Measurements from ENCODE around the gene PIP4K2A. TPM values are rescaled to one million over a fixed set of nuclear protein-coding genes. Genes with fewer than 3 reads are reported as not detected.

The PIP4K2A gene
- total and polyA plus RNA-seq, 9 donors, result 4.3 to 85.6 (median 18.4) TPM

- H3K4me3 ChIP-seq, result no peak overlapping the region
- WGBS, 3 donors, result 93 to 97% (median 93%) methylated on average over 1 of the region's 1 CpG
- H3K4me1 ChIP-seq (ENCODE audit: insufficient read depth), result no peaks in the 10 kb centered on the region
- H3K9me3 ChIP-seq, result no peaks in the 10 kb centered on the region
- no peak for DNase-seq
- no peak overlapping the region for H3K27ac ChIP-seq
- no peaks in the 10 kb centered on the region for H3K27me3 ChIP-seq
- intact Hi-C loops (cut with DNase I), result no loop called here
- TF ChIP-seq POLR2A (IDR thresholded peaks at IDR 0.05) (no peak), CTCF (IDR thresholded peaks at IDR 0.05) (no peak), EP300 (IDR thresholded peaks at IDR 0.05) (no peak)
- H3K36me3 ChIP-seq, result no peaks in the 10 kb centered on the region
Measured at GRCh38 chr10:22708772-22709171, 5.6 kb downstream of the PIP4K2A start.

- no peaks in the 10 kb centered on the region for H3K27me3 ChIP-seq
- intact Hi-C loops (cut with DNase I), result no loop called here
- no peak overlapping the region for H3K4me3 ChIP-seq
- H3K27ac ChIP-seq, result no peak overlapping the region
- H3K4me1 ChIP-seq (ENCODE audit: insufficient read depth), result peaks cover 2% of the 10 kb centered on the region
- no peak for TF ChIP-seq EP300 (IDR thresholded peaks at IDR 0.05)
- no peak for TF ChIP-seq CTCF (IDR thresholded peaks at IDR 0.05)
- TF ChIP-seq POLR2A (IDR thresholded peaks at IDR 0.05), result no peak
- WGBS, 3 donors, result 94 to 96% (median 95%) methylated on average over 5 of the region's 5 CpGs
- no peak for DNase-seq
- H3K36me3 ChIP-seq, result no peaks in the 10 kb centered on the region
- no peaks in the 10 kb centered on the region for H3K9me3 ChIP-seq
Measured at GRCh38 chr10:22705527-22705926, 8.9 kb downstream of the PIP4K2A start.

DNA sequence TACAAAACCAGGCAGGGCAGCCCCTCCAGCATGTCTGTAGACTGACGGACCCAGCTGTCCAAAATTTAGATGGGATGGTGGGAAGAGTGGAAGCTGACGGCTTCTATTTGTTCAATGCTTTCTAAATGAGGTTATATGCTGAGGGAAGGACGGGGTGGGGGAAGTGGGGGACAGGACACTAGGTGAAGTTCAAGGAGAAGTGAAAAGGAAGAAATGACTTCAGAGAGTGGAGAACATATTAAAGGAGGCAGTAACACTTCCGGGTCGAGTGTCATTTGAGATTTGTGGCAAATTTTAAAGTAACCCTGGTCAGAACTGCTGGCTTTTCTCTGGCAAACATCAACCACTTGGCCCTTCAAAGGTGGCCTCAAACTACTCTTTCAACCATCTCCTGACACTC is 9.4 kb downstream of the PIP4K2A start:
- intact Hi-C loops (cut with DNase I), result no loop called here
- DNase-seq, result no peak
- Histone ChIP-seq H3K9me3 (no peaks in the 10 kb centered on the region), H3K27me3 (no peaks in the 10 kb centered on the region), H3K27ac (no peak overlapping the region), H3K4me3 (no peak overlapping the region), H3K4me1 (ENCODE audit: insufficient read depth) (peaks cover 2% of the 10 kb centered on the region), H3K36me3 (no peaks in the 10 kb centered on the region)
- TF ChIP-seq CTCF (IDR thresholded peaks at IDR 0.05) (no peak), POLR2A (IDR thresholded peaks at IDR 0.05) (no peak), EP300 (IDR thresholded peaks at IDR 0.05) (no peak)
- 88 to 92% (median 90%) methylated on average over 5 of the region's 5 CpGs for WGBS, 3 donors

GRCh38 chr10:22704471-22704911 is 9.9 kb downstream of the PIP4K2A start:
- DNase-seq, result no peak
- H3K27ac ChIP-seq, result no peak overlapping the region
- H3K36me3 ChIP-seq, result no peaks in the 10 kb centered on the region
- intact Hi-C loops (cut with DNase I), result no loop called here
- H3K27me3 ChIP-seq, result no peaks in the 10 kb centered on the region
- 84 to 87% (median 84%) methylated on average over 4 of the region's 4 CpGs for WGBS, 3 donors
- peaks cover 2% of the 10 kb centered on the region for H3K4me1 ChIP-seq (ENCODE audit: insufficient read depth)
- H3K4me3 ChIP-seq, result no peak overlapping the region
- no peak for TF ChIP-seq POLR2A (IDR thresholded peaks at IDR 0.05)
- TF ChIP-seq CTCF (IDR thresholded peaks at IDR 0.05), result no peak
- TF ChIP-seq EP300 (IDR thresholded peaks at IDR 0.05), result no peak
- no peaks in the 10 kb centered on the region for H3K9me3 ChIP-seq
